SK-N-SH (cell line): ENCODE data around the gene ITGAL.

ENCODE experiments used
- CHD2 ChIP-seq: fragments of 150-350 bp; IDR thresholded peaks from 2 replicates; pipeline ENCODE4 v1.6.1; 2018; ENCODE audit warnings: low read length; ENCODE audit not compliant: partially characterized antibody
- EP300 ChIP-seq, 2 experiments: IDR thresholded peaks; 2 replicates each; pipeline versions ENCODE4 v1.4.0 to v1.6.1; 2012; ENCODE audit warnings: borderline replicate concordance in 1 of 2, low read depth in 1 of 2, low read length in 1 of 2
- EZH2phosphoT487 ChIP-seq: fragments of 200-600 bp; sonication (generic); IDR thresholded peaks from 2 replicates; pipeline ENCODE4 v1.6.1; 2017; ENCODE audit warnings: low read depth, mixed run types, mild to moderate bottlenecking, antibody characterized with exemption, moderate library complexity, borderline replicate concordance
- GABPA ChIP-seq: IDR thresholded peaks from 2 replicates; pipeline ENCODE4 v1.4.0; 2012; ENCODE audit warnings: low read depth, mild to moderate bottlenecking
- JUND ChIP-seq: IDR thresholded peaks from 2 replicates; pipeline ENCODE4 v1.4.0; 2012
- MXI1 ChIP-seq: IDR thresholded peaks from 2 replicates; pipeline ENCODE4 v1.6.1; 2012; ENCODE audit warnings: mild to moderate bottlenecking, low read depth, low read length, improper control_type of control experiment
- POLR2AphosphoS5 ChIP-seq: IDR thresholded peaks from 2 replicates; pipeline ENCODE4 v1.6.1; 2012; ENCODE audit warnings: low read depth, low read length
- SMC3 ChIP-seq: IDR thresholded peaks from 2 replicates; pipeline ENCODE4 v1.6.1; 2012; ENCODE audit warnings: low read depth, low read length, improper control_type of control experiment
- TF ChIP-seq, protein P1 (sequence below): IDR thresholded peaks from 2 replicates; pipeline ENCODE4 v1.6.1; 2012; ENCODE audit warnings: mild to moderate bottlenecking, low read depth, low read length, moderate library complexity
- TF ChIP-seq, protein P2 (sequence below): fragments of 200-600 bp; sonication (generic); IDR thresholded peaks from 2 replicates; pipeline ENCODE4 v1.6.1; 2017; ENCODE audit warnings: antibody characterized with exemption, mild to moderate bottlenecking, moderate library complexity
- TF ChIP-seq, protein P3 (sequence below): IDR thresholded peaks from 2 replicates; pipeline ENCODE4 v1.4.0; 2012; ENCODE audit warnings: low read depth
- TF ChIP-seq, protein P4 (sequence below): IDR thresholded peaks from 2 replicates; pipeline ENCODE4; 2012

DNA sequence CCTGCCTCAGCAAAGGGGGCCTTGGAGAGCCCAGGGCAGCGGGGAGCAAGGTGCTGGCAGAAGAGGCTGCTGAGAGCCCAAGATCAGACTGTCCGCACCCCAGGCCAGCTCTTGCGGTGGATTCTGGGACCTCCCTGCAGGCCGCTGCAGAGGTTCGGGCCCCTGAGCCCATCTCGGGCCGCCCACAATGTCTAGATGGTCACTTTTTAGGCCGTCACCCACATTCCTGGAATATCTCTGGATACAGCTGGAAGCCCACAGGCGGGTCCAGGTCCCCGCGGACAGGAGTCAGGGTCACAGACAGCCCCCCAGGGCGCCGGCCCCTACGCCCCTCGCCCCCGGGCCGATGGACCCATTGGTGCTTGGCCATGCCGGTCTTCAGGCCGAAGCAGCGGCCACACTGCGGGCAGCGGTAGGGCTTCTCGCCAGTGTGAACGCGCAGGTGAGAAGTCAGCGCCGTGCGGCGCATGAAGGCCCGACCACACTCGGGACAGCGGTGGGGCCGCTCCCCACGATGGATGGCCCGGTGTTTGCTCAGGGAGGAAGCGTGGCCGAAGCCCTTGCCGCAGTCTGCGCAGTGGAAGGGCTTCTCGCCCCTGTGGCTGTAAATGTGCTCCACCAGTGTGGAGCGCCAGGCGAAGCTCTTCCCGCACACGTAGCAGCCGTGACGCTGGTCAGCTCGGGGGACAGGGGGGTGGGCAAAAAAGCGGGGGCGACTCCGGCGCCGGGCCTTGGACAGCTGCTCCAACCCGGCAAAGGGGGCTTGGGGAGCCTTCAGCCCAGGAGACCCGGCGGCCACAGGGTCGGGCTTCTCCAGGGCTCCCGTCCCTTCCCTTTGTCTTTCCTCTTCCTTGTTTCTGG is 60.0 kb downstream of the ITGAL start:
- TF ChIP-seq JUND (no peak), MXI1 (no peak), EP300 (IDR thresholded peaks at IDR 0.05; ENCODE audit: borderline replicate concordance in 1 of 2, low read depth in 1 of 2, low read length in 1 of 2) (no peak), GABPA (no peak), POLR2AphosphoS5 (no peak), EZH2phosphoT487 (no peak), CHD2 (no peak), SMC3 (no peak)
- TF ChIP-seq, protein P1, sequence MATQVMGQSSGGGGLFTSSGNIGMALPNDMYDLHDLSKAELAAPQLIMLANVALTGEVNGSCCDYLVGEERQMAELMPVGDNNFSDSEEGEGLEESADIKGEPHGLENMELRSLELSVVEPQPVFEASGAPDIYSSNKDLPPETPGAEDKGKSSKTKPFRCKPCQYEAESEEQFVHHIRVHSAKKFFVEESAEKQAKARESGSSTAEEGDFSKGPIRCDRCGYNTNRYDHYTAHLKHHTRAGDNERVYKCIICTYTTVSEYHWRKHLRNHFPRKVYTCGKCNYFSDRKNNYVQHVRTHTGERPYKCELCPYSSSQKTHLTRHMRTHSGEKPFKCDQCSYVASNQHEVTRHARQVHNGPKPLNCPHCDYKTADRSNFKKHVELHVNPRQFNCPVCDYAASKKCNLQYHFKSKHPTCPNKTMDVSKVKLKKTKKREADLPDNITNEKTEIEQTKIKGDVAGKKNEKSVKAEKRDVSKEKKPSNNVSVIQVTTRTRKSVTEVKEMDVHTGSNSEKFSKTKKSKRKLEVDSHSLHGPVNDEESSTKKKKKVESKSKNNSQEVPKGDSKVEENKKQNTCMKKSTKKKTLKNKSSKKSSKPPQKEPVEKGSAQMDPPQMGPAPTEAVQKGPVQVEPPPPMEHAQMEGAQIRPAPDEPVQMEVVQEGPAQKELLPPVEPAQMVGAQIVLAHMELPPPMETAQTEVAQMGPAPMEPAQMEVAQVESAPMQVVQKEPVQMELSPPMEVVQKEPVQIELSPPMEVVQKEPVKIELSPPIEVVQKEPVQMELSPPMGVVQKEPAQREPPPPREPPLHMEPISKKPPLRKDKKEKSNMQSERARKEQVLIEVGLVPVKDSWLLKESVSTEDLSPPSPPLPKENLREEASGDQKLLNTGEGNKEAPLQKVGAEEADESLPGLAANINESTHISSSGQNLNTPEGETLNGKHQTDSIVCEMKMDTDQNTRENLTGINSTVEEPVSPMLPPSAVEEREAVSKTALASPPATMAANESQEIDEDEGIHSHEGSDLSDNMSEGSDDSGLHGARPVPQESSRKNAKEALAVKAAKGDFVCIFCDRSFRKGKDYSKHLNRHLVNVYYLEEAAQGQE: no peak
- TF ChIP-seq, protein P2, sequence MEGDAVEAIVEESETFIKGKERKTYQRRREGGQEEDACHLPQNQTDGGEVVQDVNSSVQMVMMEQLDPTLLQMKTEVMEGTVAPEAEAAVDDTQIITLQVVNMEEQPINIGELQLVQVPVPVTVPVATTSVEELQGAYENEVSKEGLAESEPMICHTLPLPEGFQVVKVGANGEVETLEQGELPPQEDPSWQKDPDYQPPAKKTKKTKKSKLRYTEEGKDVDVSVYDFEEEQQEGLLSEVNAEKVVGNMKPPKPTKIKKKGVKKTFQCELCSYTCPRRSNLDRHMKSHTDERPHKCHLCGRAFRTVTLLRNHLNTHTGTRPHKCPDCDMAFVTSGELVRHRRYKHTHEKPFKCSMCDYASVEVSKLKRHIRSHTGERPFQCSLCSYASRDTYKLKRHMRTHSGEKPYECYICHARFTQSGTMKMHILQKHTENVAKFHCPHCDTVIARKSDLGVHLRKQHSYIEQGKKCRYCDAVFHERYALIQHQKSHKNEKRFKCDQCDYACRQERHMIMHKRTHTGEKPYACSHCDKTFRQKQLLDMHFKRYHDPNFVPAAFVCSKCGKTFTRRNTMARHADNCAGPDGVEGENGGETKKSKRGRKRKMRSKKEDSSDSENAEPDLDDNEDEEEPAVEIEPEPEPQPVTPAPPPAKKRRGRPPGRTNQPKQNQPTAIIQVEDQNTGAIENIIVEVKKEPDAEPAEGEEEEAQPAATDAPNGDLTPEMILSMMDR: no peak
- TF ChIP-seq, protein P3, sequence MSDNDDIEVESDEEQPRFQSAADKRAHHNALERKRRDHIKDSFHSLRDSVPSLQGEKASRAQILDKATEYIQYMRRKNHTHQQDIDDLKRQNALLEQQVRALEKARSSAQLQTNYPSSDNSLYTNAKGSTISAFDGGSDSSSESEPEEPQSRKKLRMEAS: no peak
- TF ChIP-seq, protein P4, sequence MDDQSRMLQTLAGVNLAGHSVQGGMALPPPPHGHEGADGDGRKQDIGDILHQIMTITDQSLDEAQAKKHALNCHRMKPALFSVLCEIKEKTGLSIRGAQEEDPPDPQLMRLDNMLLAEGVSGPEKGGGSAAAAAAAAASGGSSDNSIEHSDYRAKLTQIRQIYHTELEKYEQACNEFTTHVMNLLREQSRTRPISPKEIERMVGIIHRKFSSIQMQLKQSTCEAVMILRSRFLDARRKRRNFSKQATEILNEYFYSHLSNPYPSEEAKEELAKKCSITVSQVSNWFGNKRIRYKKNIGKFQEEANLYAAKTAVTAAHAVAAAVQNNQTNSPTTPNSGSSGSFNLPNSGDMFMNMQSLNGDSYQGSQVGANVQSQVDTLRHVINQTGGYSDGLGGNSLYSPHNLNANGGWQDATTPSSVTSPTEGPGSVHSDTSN: no peak
